GM18498 (cell line): ENCODE data around the gene NYNRIN.

Source experiments
- ATAC-seq: cut with Tn5 transposase; IDR thresholded peaks from one replicate; pipeline ENCODE4 v1.9.1; 2021; ENCODE audit warnings: mild to moderate bottlenecking, moderate library complexity; ENCODE audit not compliant: unreplicated experiment

The NYNRIN gene

GRCh38 chr14:24390701-24391468, 7.9 kb upstream of the NYNRIN start:
- ATAC-seq = no peak

GRCh38 chr14:24392325-24393091, 6.3 kb upstream of the NYNRIN start:
- no peak for ATAC-seq

- no peak for ATAC-seq
Observed at GRCh38 chr14:24394275-24394674, 4.5 kb upstream of the NYNRIN start.

- no peak for ATAC-seq
Observed at GRCh38 chr14:24395609-24396582, 2.9 kb upstream of the NYNRIN start.

- ATAC-seq = no peak
Observed at GRCh38 chr14:24397639-24398292, 1.0 kb upstream of the NYNRIN start.

- no peak for ATAC-seq
Observed at GRCh38 chr14:24398293-24398652, 530 bp upstream of the NYNRIN start.

- ATAC-seq = no peak
Observed at GRCh38 chr14:24399447-24399822, 632 bp downstream of the NYNRIN start.

GRCh38 chr14:24399999-24400718, 1.4 kb downstream of the NYNRIN start:
- no peak for ATAC-seq

- ATAC-seq = no peak
Observed at GRCh38 chr14:24401810-24402702, 3.3 kb downstream of the NYNRIN start.

GRCh38 chr14:24403294-24403998, 4.6 kb downstream of the NYNRIN start:
- ATAC-seq = no peak

- no peak for ATAC-seq
Observed at GRCh38 chr14:24404814-24405213, 6.0 kb downstream of the NYNRIN start.

GRCh38 chr14:24406416-24406815, 7.6 kb downstream of the NYNRIN start:
- no peak for ATAC-seq

- no peak for ATAC-seq
Observed at GRCh38 chr14:24407608-24408325, 9.0 kb downstream of the NYNRIN start.

GRCh38 chr14:24408764-24409163, 10.0 kb downstream of the NYNRIN start:
- ATAC-seq = no peak

- ATAC-seq = no peak
Observed at GRCh38 chr14:24409192-24409591, 10.4 kb downstream of the NYNRIN start.

GRCh38 chr14:24409956-24410355, 11.2 kb downstream of the NYNRIN start:
- no peak for ATAC-seq

GRCh38 chr14:24411443-24412389, 12.9 kb downstream of the NYNRIN start:
- ATAC-seq = peak; percentile 72
